ENCODE data around the gene STAC2. TPM values are rescaled to one million over a fixed set of nuclear protein-coding genes. Genes with fewer than 3 reads are reported as not detected.

STAC2 gene
- total and polyA plus RNA-seq, 12 donors = 0.09 to 4.9 (median 0.51) TPM; not detected in 1

DNA sequence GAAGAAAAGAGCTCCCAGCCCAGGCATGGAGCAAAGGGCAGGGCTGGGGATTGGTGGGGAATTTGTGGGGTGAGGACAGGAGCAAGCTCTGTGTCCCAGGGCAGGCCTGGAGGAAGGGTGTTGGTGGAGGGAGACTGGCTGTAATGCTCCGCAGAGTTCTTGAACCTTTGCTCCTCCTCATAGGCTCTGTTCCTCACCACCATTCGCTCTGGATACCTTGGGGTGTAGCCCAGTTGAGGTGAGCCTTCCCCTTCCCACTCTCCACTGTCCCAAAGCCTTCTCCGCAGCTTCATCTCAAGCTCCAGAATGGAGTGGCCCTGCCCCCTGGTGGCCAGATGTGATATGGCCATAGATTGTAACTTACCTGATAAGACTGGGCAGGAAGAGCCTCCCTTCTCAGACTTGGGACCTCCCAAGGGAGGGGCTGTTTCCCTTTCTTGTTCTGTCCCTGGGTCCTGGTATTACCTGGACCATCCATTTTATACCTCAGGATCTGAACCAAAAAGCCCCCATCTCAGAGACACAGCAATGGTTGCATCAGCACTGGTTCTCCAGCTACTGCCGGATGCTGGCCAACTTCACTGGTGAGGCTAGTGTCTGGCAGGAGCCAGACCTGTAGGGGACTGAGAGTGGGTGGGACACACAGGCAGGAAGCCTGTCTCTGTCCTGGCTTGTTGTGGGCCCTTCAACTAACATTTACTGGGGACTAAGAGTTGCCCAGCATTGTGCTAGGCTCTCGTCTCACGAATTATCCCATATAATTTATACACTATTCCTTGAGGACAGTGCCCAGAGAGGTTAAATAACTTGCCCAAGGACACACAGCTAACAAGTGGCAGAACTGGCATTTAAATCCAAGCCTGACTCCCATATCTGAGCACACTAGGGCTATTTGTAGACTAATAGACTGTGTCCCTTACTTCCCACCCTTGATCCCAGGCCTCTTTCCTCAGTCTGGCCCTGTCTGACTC, 19.1 kb upstream of the STAC2 start:
- 37 to 44% methylated on average over 6 of the region's 6 CpGs for WGBS, 2 donors
- no peaks in the 10 kb centered on the region for H3K9me3 ChIP-seq
- intact Hi-C loops (cut with DNase I) = loop anchor here in 9 of 10 donors (1.0 to 10.0 kb wide), 8 partner anchors 36 to 270 kb away; partner anchors contain the start of gene ARL5C (in 2 of the 9)
- peaks cover 0 to 17% (median 5%) of the 10 kb centered on the region in 9 donors for H3K4me1 ChIP-seq
- ATAC-seq (peak; percentile 86 to 95 (median 89)), DNase-seq (peak; percentile 79 to 86)
- H3K4me3 ChIP-seq = no peak overlapping the region
- H3K36me3 ChIP-seq = no peaks in the 10 kb centered on the region
- peaks cover 0 to 5% (median under 1%) of the 10 kb centered on the region in 7 donors for H3K27me3 ChIP-seq
- H3K27ac ChIP-seq = no peak overlapping the region
- TF ChIP-seq, protein P1, sequence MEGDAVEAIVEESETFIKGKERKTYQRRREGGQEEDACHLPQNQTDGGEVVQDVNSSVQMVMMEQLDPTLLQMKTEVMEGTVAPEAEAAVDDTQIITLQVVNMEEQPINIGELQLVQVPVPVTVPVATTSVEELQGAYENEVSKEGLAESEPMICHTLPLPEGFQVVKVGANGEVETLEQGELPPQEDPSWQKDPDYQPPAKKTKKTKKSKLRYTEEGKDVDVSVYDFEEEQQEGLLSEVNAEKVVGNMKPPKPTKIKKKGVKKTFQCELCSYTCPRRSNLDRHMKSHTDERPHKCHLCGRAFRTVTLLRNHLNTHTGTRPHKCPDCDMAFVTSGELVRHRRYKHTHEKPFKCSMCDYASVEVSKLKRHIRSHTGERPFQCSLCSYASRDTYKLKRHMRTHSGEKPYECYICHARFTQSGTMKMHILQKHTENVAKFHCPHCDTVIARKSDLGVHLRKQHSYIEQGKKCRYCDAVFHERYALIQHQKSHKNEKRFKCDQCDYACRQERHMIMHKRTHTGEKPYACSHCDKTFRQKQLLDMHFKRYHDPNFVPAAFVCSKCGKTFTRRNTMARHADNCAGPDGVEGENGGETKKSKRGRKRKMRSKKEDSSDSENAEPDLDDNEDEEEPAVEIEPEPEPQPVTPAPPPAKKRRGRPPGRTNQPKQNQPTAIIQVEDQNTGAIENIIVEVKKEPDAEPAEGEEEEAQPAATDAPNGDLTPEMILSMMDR (IDR thresholded peaks at IDR 0.05) = peak; percentile 91 to 97 (median 95)

DNA sequence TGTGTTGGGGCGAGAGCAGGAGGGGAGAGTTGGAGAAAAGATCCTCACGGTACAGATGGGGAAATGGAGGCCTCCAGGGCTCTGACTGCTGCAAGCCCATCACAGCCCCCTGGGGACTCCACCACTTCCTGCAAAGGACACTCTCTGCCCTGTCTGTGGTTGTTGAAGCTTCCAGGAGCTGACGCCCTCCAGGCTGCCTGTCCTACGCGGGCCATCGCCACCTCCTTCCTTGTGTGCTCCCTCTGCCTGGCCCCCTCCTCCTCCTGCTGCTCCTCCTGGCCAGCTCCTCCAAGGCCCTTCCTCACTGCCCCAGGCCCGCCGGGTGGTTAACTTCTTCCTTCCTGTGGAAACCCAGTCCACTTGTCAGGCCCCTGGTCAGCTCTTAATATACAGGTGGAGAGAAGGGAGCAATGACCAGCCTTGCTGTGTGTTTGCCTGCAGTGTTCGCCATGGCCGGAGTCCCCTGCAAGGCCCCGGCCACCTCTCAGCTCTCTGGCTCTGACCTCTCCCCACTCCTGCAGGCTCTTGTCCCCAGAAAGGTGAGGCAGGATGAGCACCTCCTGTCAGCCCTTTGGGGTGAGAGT, 18.4 kb upstream of the STAC2 start:
- H3K9me3 ChIP-seq = no peaks in the 10 kb centered on the region
- H3K4me3 ChIP-seq = no peak overlapping the region
- H3K27me3 ChIP-seq = peaks cover 0 to 11% (median 7%) of the 10 kb centered on the region in 7 donors
- H3K4me1 ChIP-seq = peaks cover 0 to 17% (median 5%) of the 10 kb centered on the region in 9 donors
- WGBS, 2 donors = 40 to 43% methylated on average over 11 of the region's 11 CpGs
- TF ChIP-seq, protein P1 (IDR thresholded peaks at IDR 0.05) = no peak
- no peak for DNase-seq
- H3K36me3 ChIP-seq = no peaks in the 10 kb centered on the region
- no peak overlapping the region for H3K27ac ChIP-seq
- intact Hi-C loops (cut with DNase I) = loop anchor here in 9 of 10 donors (1.0 to 10.0 kb wide), 8 partner anchors 35 to 269 kb away; partner anchors contain the start of gene ARL5C (in 2 of the 9)
- peak in 7 of 8 donors; percentile 3 to 36 (median 17) for ATAC-seq

DNA sequence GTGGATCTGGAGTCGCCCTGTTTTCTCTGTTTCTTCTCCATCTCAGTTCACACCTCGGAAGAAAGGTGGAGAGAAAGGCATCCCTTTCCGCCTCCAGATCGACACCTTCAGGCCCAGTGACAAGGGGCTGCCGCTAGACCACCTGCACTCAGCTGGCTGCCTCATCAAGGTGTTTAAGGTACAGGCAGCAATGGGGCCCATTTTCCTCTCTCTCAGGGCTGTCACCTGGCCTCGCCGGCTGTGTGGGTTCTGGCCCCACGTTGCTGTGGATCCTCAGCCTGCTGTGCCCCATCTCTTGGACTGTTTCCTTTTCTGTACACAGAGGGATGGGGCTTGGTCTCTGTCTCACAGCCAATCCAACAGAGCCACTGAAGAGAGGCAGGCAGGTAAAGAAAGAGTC, 17.4 kb upstream of the STAC2 start:
- no peak for ATAC-seq
- H3K27ac ChIP-seq = no peak overlapping the region
- WGBS, 2 donors = 71 to 80% methylated on average over 8 of the region's 8 CpGs
- TF ChIP-seq, protein P1 (IDR thresholded peaks at IDR 0.05) = no peak
- no peak for DNase-seq
- intact Hi-C loops (cut with DNase I) = loop anchor here in 7 of 10 donors (5.0 to 10.0 kb wide), 5 partner anchors 36 to 268 kb away; partner anchors contain the start of gene ARL5C (in 2 of the 7)
- no peaks in the 10 kb centered on the region for H3K36me3 ChIP-seq
- peaks cover 0 to 15% (median 8%) of the 10 kb centered on the region in 7 donors for H3K27me3 ChIP-seq
- peaks cover 1 to 23% (median 5%) of the 10 kb centered on the region in 9 donors for H3K4me1 ChIP-seq
- H3K4me3 ChIP-seq = no peak overlapping the region
- H3K9me3 ChIP-seq = no peaks in the 10 kb centered on the region

DNA sequence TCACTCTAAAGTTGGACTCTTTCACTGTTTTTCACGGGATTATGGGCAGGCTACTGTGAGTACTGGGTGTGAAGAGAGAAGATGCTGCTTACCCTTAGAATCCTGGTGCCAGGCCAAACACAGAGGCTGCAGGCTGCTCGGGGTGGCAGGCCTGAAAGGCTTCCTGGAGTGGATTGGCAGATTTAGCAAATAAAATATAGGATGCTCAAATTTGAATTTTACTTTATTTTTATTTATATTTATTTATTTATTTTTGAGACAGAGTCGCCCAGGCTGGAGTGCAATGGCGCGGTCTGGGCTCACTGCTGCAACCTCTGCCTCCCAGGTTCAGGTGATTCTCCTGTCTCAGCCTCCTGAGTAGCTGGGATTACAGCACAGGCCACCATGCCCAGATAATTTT, 14.9 kb upstream of the STAC2 start:
- H3K4me3 ChIP-seq = no peak overlapping the region

More for the DNA sequence above, 14.9 kb upstream of the STAC2 start:
- 88 to 94% methylated on average over 5 of the region's 5 CpGs for WGBS, 2 donors
- intact Hi-C loops (cut with DNase I) = loop anchor here in 7 of 10 donors (5.0 to 10.0 kb wide), 5 partner anchors 33 to 266 kb away; partner anchors contain the start of gene ARL5C (in 2 of the 7)
- Histone ChIP-seq H3K4me1 (peaks cover 3 to 25% (median 5%) of the 10 kb centered on the region in 9 donors), H3K36me3 (no peaks in the 10 kb centered on the region), H3K9me3 (no peaks in the 10 kb centered on the region), H3K27me3 (peaks cover 0 to 20% (median 8%) of the 10 kb centered on the region in 7 donors), H3K27ac (no peak overlapping the region)
- ATAC-seq (no peak), DNase-seq (no peak)
- TF ChIP-seq, protein P1 (IDR thresholded peaks at IDR 0.05) = no peak
